Stomach (tissue), 9 donors: ENCODE results near the gene TMEM203. TPM values are rescaled to one million over a fixed set of nuclear protein-coding genes. Genes with fewer than 3 reads are reported as not detected.

ENCODE experiments used
- DNase-seq, 2 donors: peaks; one replicate each; pipeline versions ENCODE4 v3.0.0 to v3.0.0-alpha.2; 2013 to 2019
- H3K27ac ChIP-seq, 5 donors: fragments of 200-600 bp in 4 of 5; sonication (generic) in 4 of 5; one replicate each; pipeline ENCODE4 v1.5.1; 2013 to 2019; ENCODE audit warnings: mild to moderate bottlenecking in 1 of 5, moderate library complexity in 1 of 5
- H3K27me3 ChIP-seq, 3 donors: fragments of 200-600 bp; sonication (generic); one replicate each; pipeline ENCODE4 v1.5.1; 2017 to 2019; ENCODE audit warnings: mixed run types in 1 of 3
- H3K36me3 ChIP-seq, 4 donors: fragments of 200-600 bp; sonication (generic); 1 replicate in 3 of 4; 2 replicates in 1 of 4; pipeline ENCODE4 v1.5.1; 2016 to 2019
- H3K4me1 ChIP-seq, 4 donors: fragments of 200-600 bp; sonication (generic); one replicate each; pipeline ENCODE4 v1.5.1; 2016 to 2019
- H3K4me3 ChIP-seq, 4 donors: fragments of 200-600 bp; sonication (generic) in 3 of 4; one replicate each; pipeline ENCODE4 v1.5.1; 2016 to 2019; ENCODE audit warnings: mild to moderate bottlenecking in 1 of 4
- H3K9me3 ChIP-seq, 4 donors: fragments of 200-600 bp; sonication (generic); one replicate each; pipeline ENCODE4 v1.5.1; 2016 to 2019
- EP300 ChIP-seq: sonication (generic); formaldehyde crosslinking; IDR thresholded peaks from one replicate; pipeline ENCODE4 v1.6.1; 2017; ENCODE audit warnings: antibody characterized with exemption
- POLR2A ChIP-seq, 4 donors: fragments of 450-650 bp; IDR thresholded peaks; one replicate each; pipeline ENCODE4 v1.6.1; 2016; ENCODE audit warnings: antibody characterized with exemption in 4 of 4, control low read depth in 2 of 4, mild to moderate bottlenecking in 1 of 4, moderate library complexity in 1 of 4
- POLR2AphosphoS5 ChIP-seq, 3 donors: sonication (generic); formaldehyde crosslinking; IDR thresholded peaks; one replicate each; pipeline ENCODE4 v1.6.1; 2016; ENCODE audit warnings: antibody characterized with exemption in 3 of 3
- WGBS, 5 donors: extraction: QIAGEN DNeasy Blood & Tissue Kit in 3 of 5; methylation state at CpG; one replicate each; pipeline versions ENCODE4 v1.1.5 to v1.1.7; 2013 to 2018; 5-methylcytosine and 5-hydroxymethylcytosine counted together
- intact Hi-C: fragments of 100-400 bp; cut with DNase I; formaldehyde crosslinking; loops from one replicate; pipeline ENCODE4 v1.15.1; 2023; ENCODE audit warnings: low total_unique reads
- polyA plus RNA-seq, 3 donors: library from polyadenylated mRNA; stranded (reverse); fragments of 200-250 nt; gene quantifications; one replicate each; pipeline ENCODE4 v1.2.3, GENCODE V29; 2013
- total RNA-seq, 5 donors: library from RNA; depleted of rRNA; stranded (reverse); fragments of >200 nt; gene quantifications; one replicate each; pipeline versions ENCODE4 v1.1.0 to v1.2.3, GENCODE V29; 2014 to 2016
- TF ChIP-seq, protein P1 (sequence below), 7 experiments: fragments of 450-650 bp in 4 of 7; fragments of 200-600 bp in 3 of 7; sonication (generic) in 3 of 7; IDR thresholded peaks; one replicate each; pipeline ENCODE4 v1.5.1; 2016 to 2019; ENCODE audit warnings: antibody characterized with exemption in 7 of 7, control low read depth in 2 of 7, mild to moderate bottlenecking in 1 of 7
- donor health status: healthy with polysubstance abuse.
- donor health status: Bipolar disorder and iron deficiency.
- donor health status: healthy.

TMEM203 gene
- total and polyA plus RNA-seq, 8 donors = 20.6 to 37.0 (median 29.4) TPM

- TF ChIP-seq POLR2A (IDR thresholded peaks at IDR 0.05) (no peak), EP300 (no peak), POLR2AphosphoS5 (IDR thresholded peaks at IDR 0.05) (peak in 1 of 3 donors; percentile 6)
- TF ChIP-seq, protein P1, sequence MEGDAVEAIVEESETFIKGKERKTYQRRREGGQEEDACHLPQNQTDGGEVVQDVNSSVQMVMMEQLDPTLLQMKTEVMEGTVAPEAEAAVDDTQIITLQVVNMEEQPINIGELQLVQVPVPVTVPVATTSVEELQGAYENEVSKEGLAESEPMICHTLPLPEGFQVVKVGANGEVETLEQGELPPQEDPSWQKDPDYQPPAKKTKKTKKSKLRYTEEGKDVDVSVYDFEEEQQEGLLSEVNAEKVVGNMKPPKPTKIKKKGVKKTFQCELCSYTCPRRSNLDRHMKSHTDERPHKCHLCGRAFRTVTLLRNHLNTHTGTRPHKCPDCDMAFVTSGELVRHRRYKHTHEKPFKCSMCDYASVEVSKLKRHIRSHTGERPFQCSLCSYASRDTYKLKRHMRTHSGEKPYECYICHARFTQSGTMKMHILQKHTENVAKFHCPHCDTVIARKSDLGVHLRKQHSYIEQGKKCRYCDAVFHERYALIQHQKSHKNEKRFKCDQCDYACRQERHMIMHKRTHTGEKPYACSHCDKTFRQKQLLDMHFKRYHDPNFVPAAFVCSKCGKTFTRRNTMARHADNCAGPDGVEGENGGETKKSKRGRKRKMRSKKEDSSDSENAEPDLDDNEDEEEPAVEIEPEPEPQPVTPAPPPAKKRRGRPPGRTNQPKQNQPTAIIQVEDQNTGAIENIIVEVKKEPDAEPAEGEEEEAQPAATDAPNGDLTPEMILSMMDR (IDR thresholded peaks at IDR 0.05) = no peak
- DNase-seq = peak in 1 of 2 donors; percentile 68
- intact Hi-C loops = loop anchor here (10.0 kb wide), 1 partner anchor 53 kb away; the partner anchor contains the start of genes ANAPC2 and SSNA1
- Histone ChIP-seq H3K4me1 (peaks cover 40 to 73% (median 66%) of the 10 kb centered on the region in 4 donors), H3K36me3 (peaks cover 9 to 13% (median 11%) of the 10 kb centered on the region in 4 donors), H3K27ac (peak overlapping the region in 2 of 5 donors; percentile 8 to 32), H3K27me3 (peaks cover 10 to 32% (median 30%) of the 10 kb centered on the region in 3 donors), H3K4me3 (no peak overlapping the region), H3K9me3 (no peaks in the 10 kb centered on the region)
- WGBS, 5 donors = 54 to 62% (median 60%) methylated on average over 10 to 13 of the region's 13 CpGs
These were observed 32.6 kb upstream of the TMEM203 start for GRCh38 chr9:137237759-137238726.

DNA sequence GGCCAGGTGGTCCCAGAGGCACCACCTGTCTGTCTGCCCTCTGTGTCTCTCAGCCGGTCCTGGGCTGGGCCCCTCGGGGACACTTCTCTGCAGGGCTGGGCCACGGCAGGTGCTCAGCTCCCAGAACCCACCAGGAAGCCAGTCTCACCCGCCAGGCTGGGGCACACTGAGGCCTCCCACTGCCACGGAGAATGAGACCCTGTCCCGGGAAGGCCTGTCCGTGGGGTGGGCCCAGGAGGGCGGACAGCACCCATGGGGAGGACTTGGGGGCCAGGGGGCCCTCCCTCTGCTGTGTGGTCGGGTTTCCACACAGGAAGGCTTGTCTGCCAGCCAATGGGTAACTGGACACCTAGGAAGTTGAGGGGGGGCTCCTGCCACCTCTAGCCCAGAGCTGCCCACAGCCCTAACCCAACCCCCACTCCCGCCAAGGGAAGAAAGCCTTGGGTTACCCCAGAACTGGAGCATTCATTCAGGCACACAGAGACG lies 31.5 kb upstream of the TMEM203 start:
- TF ChIP-seq EP300 (no peak), POLR2AphosphoS5 (IDR thresholded peaks at IDR 0.05) (no peak), POLR2A (IDR thresholded peaks at IDR 0.05) (no peak)
- TF ChIP-seq, protein P1 (IDR thresholded peaks at IDR 0.05) = no peak
- Histone ChIP-seq H3K4me1 (peaks cover 29 to 64% (median 59%) of the 10 kb centered on the region in 4 donors), H3K9me3 (no peaks in the 10 kb centered on the region), H3K36me3 (peaks cover 0 to 3% (median under 1%) of the 10 kb centered on the region in 4 donors), H3K27me3 (peaks cover 15 to 43% (median 39%) of the 10 kb centered on the region in 3 donors), H3K4me3 (peak overlapping the region in 3 of 4 donors; percentile 14 to 38 (median 34)), H3K27ac (peak overlapping the region in 2 of 5 donors; percentile 24 to 37)
- intact Hi-C loops = loop anchor here (10.0 kb wide), 1 partner anchor 52 kb away; the partner anchor contains the start of genes ANAPC2 and SSNA1
- DNase-seq = peak in 1 of 2 donors; percentile 59
- 30 to 38% (median 34%) methylated on average over 5 to 11 of the region's 11 CpGs for WGBS, 5 donors

DNA sequence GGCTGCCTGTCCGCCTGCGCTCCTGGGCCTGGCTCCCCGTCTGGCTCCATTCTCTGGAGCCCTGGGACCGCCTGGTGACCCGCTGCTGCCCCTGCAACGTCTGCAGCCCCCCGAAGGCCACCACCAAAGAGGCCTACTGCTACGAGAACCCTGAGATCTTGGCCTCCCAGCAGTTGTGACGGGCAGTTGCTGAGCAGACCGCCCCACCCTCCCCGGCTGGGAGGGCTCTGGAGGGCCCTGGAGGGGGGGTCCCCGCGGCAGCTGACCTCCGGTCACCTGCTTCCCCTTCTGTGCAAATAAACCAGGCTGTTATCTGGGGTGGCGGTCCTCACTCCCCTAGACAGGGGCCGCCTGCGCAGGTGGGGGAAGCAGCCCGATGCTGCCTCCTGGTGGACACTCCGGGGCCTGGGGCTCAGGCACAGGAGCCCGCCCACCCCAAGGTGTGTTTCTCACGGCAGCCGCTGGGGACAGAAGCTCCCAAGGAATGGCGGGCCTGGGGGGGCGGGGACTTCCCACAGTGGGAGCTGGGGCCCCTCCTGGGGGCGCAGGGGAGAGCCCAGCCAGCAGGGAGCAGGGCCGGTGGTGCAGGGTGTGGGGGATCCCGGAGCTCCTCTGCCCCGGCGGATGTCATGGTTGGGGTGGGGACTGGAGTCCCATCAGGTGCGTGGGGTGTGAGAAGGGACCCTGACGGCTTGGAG lies 30.9 kb upstream of the TMEM203 start:
- Histone ChIP-seq H3K4me1 (peaks cover 27 to 60% (median 57%) of the 10 kb centered on the region in 4 donors), H3K27me3 (peaks cover 15 to 49% (median 42%) of the 10 kb centered on the region in 3 donors), H3K36me3 (no peaks in the 10 kb centered on the region), H3K4me3 (peak overlapping the region in 3 of 4 donors; percentile 14 to 38 (median 34)), H3K27ac (peak overlapping the region in 2 of 5 donors; percentile 24 to 37), H3K9me3 (no peaks in the 10 kb centered on the region)
- WGBS, 5 donors = 8 to 11% (median 9%) methylated on average over 16 to 31 of the region's 31 CpGs
- TF ChIP-seq POLR2AphosphoS5 (IDR thresholded peaks at IDR 0.05) (peak in 1 of 3 donors; percentile 60), EP300 (no peak)
- TF ChIP-seq, protein P1 (IDR thresholded peaks at IDR 0.05) = peak in 5 of 7 experiments; percentile 98 to 100 (median 99)
- intact Hi-C loops = loop anchor here (10.0 kb wide), 1 partner anchor 52 kb away; the partner anchor contains the start of genes ANAPC2 and SSNA1
- DNase-seq = peak; percentile 93 to 96
